D341Med (cell line): Measurements from ENCODE around the gene CEP89.
"Not testable (repeated sequence)": the region's sequence is repeated elsewhere in the genome, so short reads cannot be mapped to it uniquely, and the experiment has no call there.

Source experiments
- DNase-seq: peaks from one replicate; pipeline ENCODE4 v3.0.0; 2012; ENCODE audit warnings: low spot score

CEP89 gene

DNA sequence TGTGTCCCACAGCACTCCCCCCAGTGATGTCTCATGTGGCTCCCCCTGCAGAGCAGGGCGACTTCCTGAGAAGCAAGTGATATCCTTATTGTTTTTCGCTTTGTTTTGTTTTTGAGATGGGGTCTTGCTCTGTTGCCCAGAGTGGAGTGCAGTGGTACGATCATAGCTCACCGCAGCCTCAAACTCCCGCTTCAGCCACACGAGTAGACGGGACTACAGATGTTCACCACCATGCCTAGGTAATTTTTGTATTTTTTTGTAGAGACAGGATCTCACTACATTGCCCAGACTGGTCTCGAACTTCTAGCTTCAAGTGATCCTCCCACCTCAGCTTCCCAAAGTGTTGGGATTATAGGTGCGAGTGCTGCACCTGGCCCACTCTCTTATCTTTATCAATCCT lies 5.0 kb downstream of the CEP89 start:
- no peak for DNase-seq

GRCh38 chr19:32945260-32945659 lies 26.5 kb downstream of the CEP89 start:
- no peak for DNase-seq

GRCh38 chr19:32941273-32941672 lies 30.5 kb downstream of the CEP89 start:
- not testable (repeated sequence) for DNase-seq

DNA sequence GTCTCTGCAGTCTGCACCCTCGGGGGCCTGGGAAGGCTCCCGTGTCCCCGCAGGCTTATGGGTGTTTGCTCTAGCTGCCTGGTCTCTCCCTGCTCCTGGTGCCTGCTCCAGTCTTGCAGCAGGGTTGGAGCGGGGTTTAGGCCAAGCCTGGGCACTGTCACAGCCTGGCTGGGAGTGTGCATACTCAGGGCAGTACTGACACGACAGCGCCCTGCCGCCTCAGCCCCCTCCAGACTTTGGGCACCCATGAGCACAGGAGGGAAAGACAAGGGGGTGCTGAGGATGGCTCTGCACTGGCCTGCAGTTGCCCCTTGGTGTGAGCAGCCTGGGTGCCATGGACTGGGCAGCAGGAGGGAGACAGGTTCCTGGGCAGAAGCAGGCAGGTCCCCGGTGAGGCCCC lies 35.7 kb downstream of the CEP89 start:
- DNase-seq: no peak

- DNase-seq: no peak
Observed at GRCh38 chr19:32935629-32936028, 36.1 kb downstream of the CEP89 start.

DNA sequence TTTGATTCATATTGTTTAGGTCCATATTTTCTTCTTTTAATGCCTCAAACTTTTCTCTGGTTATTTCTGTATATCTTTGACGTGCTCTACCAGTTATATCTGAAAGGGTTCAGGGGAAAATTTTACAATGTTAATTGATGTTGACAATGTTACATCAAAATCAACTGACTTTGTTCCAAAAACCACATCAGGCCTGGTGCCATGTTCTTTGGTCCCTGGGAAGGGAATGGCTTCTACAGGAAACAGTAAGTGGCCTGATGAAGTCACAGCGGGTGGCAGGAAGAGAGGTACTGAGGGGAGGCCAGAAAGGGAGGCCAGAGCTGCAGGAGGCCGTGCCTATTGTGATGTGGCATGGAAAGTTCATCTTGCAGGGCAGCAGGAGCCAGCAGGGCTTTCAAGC lies 38.2 kb downstream of the CEP89 start:
- no peak for DNase-seq

DNA sequence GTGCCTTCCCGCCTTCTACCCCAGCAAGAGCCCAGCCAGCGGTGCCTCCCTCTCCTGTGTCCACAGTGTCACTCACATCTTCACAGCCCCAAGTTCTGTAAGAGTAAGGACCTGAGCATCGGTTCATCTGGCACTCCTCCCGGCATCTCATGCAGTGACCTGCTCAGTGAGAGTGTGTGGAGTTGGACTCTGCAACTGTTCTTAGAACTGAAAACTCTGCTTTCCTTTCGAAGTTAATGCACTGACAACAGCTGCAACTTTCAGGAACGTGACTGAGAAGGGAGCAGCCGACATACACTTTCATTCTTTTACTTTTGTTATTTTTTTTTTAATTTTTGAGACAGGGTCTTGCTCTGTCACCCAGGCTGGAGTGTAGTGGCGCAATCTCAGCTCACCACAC lies 41.2 kb downstream of the CEP89 start:
- no peak for DNase-seq

- DNase-seq: no peak
Observed at GRCh38 chr19:32928806-32929205, 43.0 kb downstream of the CEP89 start.

GRCh38 chr19:32924200-32924599 lies 47.6 kb downstream of the CEP89 start:
- no peak for DNase-seq

DNA sequence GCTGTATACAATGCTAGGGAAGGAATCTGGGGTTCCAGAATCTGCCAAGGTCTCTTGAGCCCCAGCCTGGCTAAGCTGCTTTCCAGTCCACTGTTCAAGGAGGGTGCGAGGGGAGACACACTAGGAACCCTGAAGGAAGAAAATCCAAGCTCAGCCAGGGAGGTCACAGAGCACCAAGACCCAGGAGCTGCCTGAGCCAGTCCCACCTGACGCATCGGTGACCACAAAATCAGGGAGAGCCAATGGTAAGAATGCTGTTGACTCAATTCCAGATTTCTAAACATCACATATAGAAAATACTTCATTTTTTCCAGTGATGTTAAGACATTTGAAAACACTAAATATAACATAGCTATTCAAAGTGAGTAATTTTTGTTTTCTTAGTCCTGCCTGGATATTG lies 50.1 kb downstream of the CEP89 start:
- DNase-seq: no peak

DNA sequence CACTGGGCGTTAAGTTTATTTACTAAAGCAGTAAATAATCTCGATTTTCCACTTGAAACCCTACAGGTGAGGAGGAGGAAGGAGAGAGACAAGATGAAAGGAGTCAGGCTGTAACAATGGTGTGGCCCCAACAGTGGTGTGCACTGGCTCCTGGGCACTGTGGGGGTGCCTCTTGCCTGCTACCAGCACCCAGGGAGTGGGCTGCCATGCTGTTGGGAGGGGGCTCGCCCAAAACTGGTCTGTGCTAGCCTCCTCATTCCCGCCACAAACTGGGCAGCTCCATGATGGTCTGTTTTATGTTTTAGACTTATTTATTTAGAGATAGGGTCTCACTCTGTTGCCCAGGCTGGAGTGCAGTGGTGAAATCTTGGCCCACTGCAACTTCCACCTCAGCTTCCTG lies 52.4 kb downstream of the CEP89 start:
- DNase-seq: no peak

DNA sequence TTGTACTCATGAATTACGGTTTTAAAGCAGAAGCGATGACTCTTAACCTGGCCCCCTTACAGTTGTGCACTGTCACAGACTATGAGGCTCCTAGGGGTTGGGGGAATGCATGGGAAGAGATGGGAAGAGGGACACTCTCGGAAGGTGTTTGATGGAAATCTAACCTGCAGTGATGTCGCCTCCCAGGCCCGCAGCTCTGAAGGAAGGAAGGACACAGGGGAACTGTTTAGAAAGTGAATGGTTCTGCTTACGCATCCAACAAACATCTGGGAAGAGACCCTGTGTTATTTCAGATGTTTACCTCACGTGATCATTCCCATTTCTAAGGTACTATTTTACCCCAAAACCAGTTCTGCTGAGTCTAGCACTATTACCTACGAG lies 54.2 kb downstream of the CEP89 start:
- no peak for DNase-seq

GRCh38 chr19:32916969-32917615 lies 54.7 kb downstream of the CEP89 start:
- DNase-seq: no peak

DNA sequence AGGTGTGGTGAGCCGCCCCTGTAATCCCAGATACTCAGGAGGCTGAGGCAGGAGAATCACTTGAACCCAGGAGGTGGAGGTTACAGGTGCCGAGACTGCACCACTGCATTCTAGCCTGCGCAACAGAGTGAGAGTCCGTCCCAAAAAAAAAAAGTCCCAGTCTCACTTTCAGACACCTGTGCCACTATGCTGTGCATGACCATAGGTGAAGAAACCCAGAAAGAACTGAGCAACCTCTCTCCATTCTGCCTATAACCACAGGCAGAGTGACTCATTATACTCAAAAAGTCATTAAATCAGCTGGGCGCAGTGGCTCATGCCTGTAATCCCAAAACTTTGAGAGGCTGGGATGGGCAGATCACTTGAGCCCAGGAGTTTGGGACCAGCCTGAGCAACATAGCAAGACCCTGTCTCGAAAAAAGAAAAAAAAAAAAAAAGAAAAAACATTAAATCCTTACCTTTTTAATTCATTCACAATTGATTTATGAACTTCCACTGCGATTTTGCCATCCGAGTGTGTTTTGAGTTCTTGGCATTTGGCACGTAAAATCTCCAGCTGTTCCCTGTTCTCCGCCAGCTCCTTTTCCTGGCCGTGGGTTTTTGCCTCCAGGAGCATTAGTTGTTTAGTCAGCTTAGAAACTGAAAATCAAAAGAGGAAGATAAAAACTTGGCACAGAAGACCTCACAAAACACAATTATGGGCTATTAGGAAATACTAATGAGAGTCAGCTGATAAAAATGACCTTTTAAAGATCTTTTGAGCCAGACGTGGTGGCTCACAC lies 56.7 kb downstream of the CEP89 start:
- DNase-seq: no peak

GRCh38 chr19:32911467-32911866 lies 60.3 kb downstream of the CEP89 start:
- no peak for DNase-seq

DNA sequence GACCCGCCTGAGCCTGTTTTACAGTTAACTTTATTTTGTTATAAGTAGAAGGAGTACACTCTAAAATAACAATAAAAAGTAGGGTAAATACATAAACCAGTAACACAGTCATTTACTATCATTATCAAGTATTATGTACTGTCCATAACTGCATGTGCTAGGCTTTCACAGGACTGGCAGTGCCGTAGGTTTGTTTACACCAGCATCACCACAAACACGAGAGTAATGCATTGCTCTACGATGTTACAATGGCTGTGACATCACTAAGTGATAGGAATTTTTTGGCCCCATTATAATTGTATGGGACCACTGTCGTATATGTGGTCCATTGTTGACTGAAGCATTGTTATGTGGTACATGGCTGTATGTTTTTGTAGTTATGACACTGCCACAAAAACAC lies 60.9 kb downstream of the CEP89 start:
- DNase-seq: no peak

GRCh38 chr19:32910094-32910493 lies 61.7 kb downstream of the CEP89 start:
- no peak for DNase-seq

DNA sequence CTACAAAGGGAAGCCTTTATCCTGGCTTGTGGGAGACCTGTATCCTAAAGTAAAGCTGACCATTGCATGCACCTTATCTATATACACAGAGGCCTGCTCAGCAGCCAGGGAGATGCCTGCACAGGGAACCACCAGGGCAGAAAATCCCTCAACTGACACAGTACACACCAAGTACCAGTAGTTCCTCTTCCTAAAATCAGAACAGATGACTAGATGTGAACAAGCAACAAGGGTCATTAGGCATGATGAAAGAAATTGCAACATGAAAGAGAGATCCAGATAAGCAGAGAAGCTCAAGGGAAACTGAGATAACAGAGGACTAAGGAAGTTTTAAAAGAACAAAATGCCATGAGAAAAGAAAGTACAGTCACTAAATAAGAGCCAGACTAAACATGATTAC lies 62.5 kb downstream of the CEP89 start:
- DNase-seq: no peak

DNA sequence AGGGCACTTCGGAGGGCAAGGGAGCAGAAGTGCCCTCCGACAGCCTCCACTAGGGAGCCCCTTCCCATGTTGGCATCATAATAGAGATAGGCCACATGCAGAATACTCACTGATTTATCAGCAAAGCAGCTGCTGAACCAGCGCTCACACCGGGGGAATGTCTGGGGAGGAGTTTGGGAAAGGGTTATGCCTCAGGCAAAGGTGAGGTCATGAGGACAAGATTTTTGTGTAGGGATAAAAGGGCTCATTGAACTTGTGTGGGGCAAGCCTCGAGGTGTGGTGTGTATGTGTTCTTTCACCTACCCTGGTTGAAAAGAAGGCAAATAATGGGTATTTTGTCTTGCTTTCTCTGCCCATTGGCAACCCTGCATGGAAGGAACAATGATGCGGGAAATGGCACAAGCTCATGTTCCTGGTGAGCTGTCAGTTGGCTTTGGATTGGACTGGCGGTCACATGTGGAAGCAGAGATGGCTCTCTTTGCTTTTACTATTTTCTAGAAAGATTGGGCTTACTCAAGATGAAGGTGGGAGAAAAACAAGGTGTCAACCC lies 63.0 kb downstream of the CEP89 start:
- no peak for DNase-seq

- DNase-seq: no peak
Observed at GRCh38 chr19:32902448-32902847, 69.3 kb downstream of the CEP89 start.

GRCh38 chr19:32901504-32902161 lies 70.1 kb downstream of the CEP89 start:
- DNase-seq: no peak

DNA sequence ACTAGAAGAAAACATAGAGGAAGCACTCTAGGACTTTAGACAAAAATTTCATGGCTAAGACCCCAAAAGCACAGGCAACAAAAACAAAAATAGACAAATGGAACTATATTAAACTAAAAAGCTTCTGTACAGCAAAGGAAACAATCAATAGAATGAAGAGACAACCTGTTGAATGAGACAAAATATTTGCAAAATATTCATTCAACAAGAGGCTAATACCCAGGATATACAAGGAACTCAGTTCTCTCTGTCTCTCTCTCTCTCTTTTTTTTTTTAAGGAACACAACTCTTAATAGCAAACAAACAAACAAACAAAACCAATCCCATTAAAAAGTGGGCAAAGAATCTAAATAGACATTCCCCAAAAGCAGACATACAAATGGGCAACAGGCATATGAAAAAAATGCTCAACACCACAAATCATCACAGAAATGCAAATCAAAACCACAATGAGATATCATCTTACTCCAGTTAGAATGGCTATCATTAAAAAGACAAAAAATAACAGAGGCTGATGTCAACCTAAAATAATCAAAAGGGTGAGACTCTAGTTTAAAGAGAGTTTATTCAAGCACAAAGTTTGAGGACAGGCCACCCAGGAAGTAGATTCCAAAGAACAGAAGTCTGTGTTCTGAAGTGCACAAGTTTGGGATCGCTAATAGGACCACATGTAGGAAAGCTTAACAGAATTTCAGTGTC lies 75.1 kb downstream of the CEP89 start:
- DNase-seq: no peak

- no peak for DNase-seq
Observed at GRCh38 chr19:32895384-32895783, 76.4 kb downstream of the CEP89 start.
